ENCODE data around the gene METTL6. TPM values are rescaled to one million over a fixed set of nuclear protein-coding genes. Genes with fewer than 3 reads are reported as not detected.
"Not testable (repeated sequence)": the region's sequence is repeated elsewhere in the genome, so short reads cannot be mapped to it uniquely, and the experiment has no call there.

Gene METTL6
- total and polyA plus RNA-seq, 5 experiments from 2014 or later: 14.8 to 22.2 (median 16.9) TPM

DNA sequence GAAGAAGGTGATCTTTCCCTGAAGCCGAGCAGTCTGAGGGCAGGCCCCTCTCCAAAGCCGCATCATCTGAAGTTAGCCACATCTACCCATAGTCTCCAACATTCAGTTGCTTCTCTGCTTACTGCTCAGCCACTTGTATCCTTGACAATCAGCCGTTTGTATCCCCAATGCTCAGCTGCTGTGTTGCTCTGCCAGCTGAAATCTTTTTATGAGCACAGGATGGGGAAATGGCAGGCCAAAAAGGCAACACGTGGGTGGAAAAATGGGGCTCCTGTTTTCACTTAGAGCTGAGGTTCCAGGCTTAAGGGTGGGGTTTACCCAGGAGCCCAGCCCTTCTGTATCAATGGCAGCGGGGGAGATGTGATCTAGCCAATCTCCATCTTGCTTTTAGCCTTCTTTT lies 36.3 kb downstream of the METTL6 start:
- no peak overlapping the region for H3K4me3 Mint-ChIP-seq
- ATAC-seq (no peak), DNase-seq (no peak)
- peaks cover 0 to 38% (median under 1%) of the 10 kb centered on the region in 4 donors for H3K4me1 Mint-ChIP-seq
- no peaks in the 10 kb centered on the region for H3K27me3 Mint-ChIP-seq
- H3K36me3 Mint-ChIP-seq: no peaks in the 10 kb centered on the region
- H3K9me3 Mint-ChIP-seq: peaks cover 0 to 14% (median 0%) of the 10 kb centered on the region in 9 donors
- no peak overlapping the region for H3K27ac Mint-ChIP-seq
- POLR2A ChIA-PET: no interaction called here

DNA sequence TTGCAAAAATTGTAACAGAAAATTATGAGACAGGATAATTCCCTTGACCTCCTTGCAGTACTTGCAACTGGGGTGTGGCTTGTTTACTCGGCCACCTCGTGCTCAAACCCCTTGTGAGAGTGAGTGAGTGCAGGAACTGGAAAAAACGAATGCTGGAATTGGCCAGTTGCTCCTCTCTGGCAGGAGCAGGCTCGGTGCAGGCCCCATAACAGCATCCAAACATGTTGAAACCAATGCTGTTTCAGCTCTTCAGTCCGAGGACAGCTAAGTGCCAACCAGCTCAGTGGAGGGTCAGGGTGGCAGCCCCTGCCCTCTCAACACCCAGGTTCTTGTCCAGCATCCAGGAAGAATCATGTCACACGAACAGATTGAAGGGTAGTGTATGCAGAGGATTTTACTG lies 36.9 kb downstream of the METTL6 start:
- Mint-ChIP-seq H3K27ac (no peak overlapping the region), H3K36me3 (no peaks in the 10 kb centered on the region), H3K4me3 (no peak overlapping the region), H3K27me3 (no peaks in the 10 kb centered on the region), H3K9me3 (peaks cover 0 to 18% (median 0%) of the 10 kb centered on the region in 9 donors), H3K4me1 (peaks cover 0 to 43% (median under 1%) of the 10 kb centered on the region in 4 donors)
- DNase-seq: no peak
- POLR2A ChIA-PET: no interaction called here
- ATAC-seq: no peak

GRCh38 chr3:15388335-15388734 lies 39.0 kb downstream of the METTL6 start:
- Mint-ChIP-seq H3K9me3 (peaks cover 0 to 18% (median 0%) of the 10 kb centered on the region in 9 donors), H3K27ac (peak overlapping the region in 1 of 10 donors; percentile 11)
- POLR2A ChIA-PET: not testable (repeated sequence)

DNA sequence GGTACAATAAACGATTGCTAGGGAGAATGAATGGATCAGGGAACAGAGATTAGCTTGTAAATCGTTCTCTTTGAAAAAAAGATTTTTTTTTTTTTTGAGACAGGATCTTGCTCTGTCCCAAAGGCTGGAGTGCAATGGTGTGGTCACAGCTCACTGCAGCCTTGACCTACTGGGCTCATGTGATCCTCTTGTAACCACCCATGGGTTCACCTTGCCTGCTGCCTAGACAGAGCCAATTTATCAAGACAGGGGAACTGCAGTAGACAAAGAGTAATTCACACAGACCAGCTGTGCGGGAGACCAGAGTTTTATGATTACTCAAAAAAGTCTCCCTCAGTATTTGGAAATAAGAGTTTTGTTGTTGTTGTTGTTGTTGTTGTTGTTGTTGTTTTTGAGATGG lies 39.6 kb downstream of the METTL6 start:
- H3K4me1 Mint-ChIP-seq: peaks cover 0 to 54% (median under 1%) of the 10 kb centered on the region in 4 donors
- H3K4me3 Mint-ChIP-seq: no peak overlapping the region
- POLR2A ChIA-PET: interaction anchor here (0.6 kb wide), 1 partner anchor 24 kb away, joined by 3 read pairs; no protein-coding TSS in a partner anchor
- ATAC-seq: no peak
- H3K36me3 Mint-ChIP-seq: no peaks in the 10 kb centered on the region
- H3K9me3 Mint-ChIP-seq: peaks cover 0 to 18% (median 0%) of the 10 kb centered on the region in 9 donors
- DNase-seq: no peak
- H3K27ac Mint-ChIP-seq: no peak overlapping the region
- no peaks in the 10 kb centered on the region for H3K27me3 Mint-ChIP-seq

More at GRCh38 chr3:15388335-15388734, 39.0 kb downstream of the METTL6 start:
- H3K36me3 Mint-ChIP-seq, H3K27me3 Mint-ChIP-seq, H3K4me3 Mint-ChIP-seq, DNase-seq, ATAC-seq: not testable (repeated sequence)
- H3K4me1 Mint-ChIP-seq: peaks cover 0 to 56% (median under 1%) of the 10 kb centered on the region in 4 donors

DNA sequence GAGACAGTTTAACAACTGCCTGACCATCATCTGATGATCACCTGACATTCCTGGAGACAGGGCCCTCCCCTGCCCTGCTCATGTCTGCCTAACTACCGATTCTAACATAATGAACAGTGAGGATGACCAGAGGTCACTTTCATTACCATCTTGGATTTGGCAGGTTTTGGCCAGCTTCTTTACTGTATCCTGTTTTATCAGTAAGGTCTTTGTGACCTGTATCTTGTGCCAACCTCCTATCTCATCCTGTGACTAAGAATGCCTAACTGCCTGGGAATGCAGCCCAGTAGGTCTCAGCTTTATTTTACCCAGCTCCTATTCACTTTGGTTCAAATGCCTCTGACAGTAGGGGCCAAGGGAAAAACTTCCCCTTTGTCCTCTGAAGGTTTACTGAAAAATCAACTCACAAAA lies 40.2 kb downstream of the METTL6 start:
- H3K36me3 Mint-ChIP-seq: no peaks in the 10 kb centered on the region
- POLR2A ChIA-PET: no interaction called here
- no peak overlapping the region for H3K4me3 Mint-ChIP-seq
- no peak for DNase-seq
- peak overlapping the region in 1 of 10 donors; percentile 2 for H3K27ac Mint-ChIP-seq
- no peaks in the 10 kb centered on the region for H3K27me3 Mint-ChIP-seq
- H3K9me3 Mint-ChIP-seq: peaks cover 0 to 18% (median 0%) of the 10 kb centered on the region in 9 donors
- H3K4me1 Mint-ChIP-seq: peaks cover 0 to 57% (median under 1%) of the 10 kb centered on the region in 4 donors
- no peak for ATAC-seq

DNA sequence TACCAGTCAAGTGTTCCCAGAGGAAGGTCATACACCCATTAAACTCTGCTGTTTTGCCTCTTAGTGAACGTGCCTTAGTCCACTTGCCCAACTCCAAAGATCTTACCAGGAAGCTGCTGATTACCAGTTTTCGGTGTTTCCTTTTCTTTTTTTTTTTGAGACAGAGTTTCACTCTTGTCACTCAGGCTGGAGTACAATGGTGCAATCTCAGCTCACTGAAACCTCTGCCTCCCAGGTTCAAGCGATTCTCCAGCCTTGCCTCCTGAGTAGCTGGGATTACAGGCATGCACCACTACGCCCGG lies 40.7 kb downstream of the METTL6 start:
- H3K4me3 Mint-ChIP-seq, DNase-seq, ATAC-seq, POLR2A ChIA-PET, H3K27me3 Mint-ChIP-seq, H3K36me3 Mint-ChIP-seq: not testable (repeated sequence)
- Mint-ChIP-seq H3K9me3 (peaks cover 0 to 18% (median 0%) of the 10 kb centered on the region in 9 donors), H3K4me1 (peaks cover 0 to 60% (median under 1%) of the 10 kb centered on the region in 4 donors), H3K27ac (peak overlapping the region in 2 of 10 donors; percentile 2 to 15)

GRCh38 chr3:15385901-15386653 lies 41.3 kb downstream of the METTL6 start:
- ATAC-seq: no peak
- H3K36me3 Mint-ChIP-seq: no peaks in the 10 kb centered on the region
- no peak for DNase-seq
- peaks cover 0 to 18% (median 0%) of the 10 kb centered on the region in 9 donors for H3K9me3 Mint-ChIP-seq
- H3K4me3 Mint-ChIP-seq: no peak overlapping the region
- peak overlapping the region in 2 of 10 donors; percentile 5 to 18 for H3K27ac Mint-ChIP-seq
- POLR2A ChIA-PET: no interaction called here
- no peaks in the 10 kb centered on the region for H3K27me3 Mint-ChIP-seq
- H3K4me1 Mint-ChIP-seq: peaks cover 0 to 60% (median under 1%) of the 10 kb centered on the region in 4 donors

- H3K36me3 Mint-ChIP-seq, H3K4me3 Mint-ChIP-seq, H3K27me3 Mint-ChIP-seq, ATAC-seq, POLR2A ChIA-PET, DNase-seq: not testable (repeated sequence)
- peaks cover 0 to 54% (median under 1%) of the 10 kb centered on the region in 4 donors for H3K4me1 Mint-ChIP-seq
- peaks cover 0 to 18% (median 0%) of the 10 kb centered on the region in 9 donors for H3K9me3 Mint-ChIP-seq
- H3K27ac Mint-ChIP-seq: peak overlapping the region in 1 of 10 donors; percentile 18
These were observed 42.1 kb downstream of the METTL6 start for GRCh38 chr3:15385238-15385695.

- Mint-ChIP-seq H3K4me1 (peaks cover 0 to 54% (median under 1%) of the 10 kb centered on the region in 4 donors), H3K9me3 (peaks cover 0 to 18% (median 0%) of the 10 kb centered on the region in 9 donors), H3K27me3 (no peaks in the 10 kb centered on the region), H3K4me3 (peak overlapping the region in 1 of 10 donors; percentile 25), H3K36me3 (no peaks in the 10 kb centered on the region), H3K27ac (peak overlapping the region in 2 of 10 donors; percentile 28 to 79)
- ATAC-seq (no peak), DNase-seq (no peak)
- POLR2A ChIA-PET: no interaction called here
These were observed 42.7 kb downstream of the METTL6 start for GRCh38 chr3:15384510-15385237.

DNA sequence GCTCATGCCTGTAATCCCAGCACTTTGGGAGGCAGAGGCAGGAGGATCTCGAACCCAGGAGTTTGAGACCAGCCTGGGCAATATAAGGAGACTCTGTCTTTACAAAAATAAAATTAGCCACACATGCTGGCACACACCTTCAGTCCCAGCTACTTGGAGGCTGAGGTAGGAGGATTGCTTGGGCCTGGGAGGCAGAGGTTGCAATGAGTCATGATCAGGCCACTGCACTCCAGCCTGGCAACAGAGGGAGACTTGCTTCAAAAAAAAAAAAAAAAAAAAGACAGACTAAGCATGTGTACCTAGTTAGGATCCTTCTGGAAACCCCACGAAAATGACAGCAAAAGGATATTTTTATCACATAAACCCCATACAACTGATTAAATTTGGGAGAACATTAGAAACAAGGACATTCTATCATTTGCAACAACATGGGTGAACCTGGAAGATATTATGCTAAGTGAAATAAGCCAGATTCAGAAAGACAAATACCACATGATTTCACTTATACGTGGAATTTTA lies 44.9 kb downstream of the METTL6 start:
- H3K4me1 Mint-ChIP-seq: peaks cover 1 to 52% (median 8%) of the 10 kb centered on the region in 4 donors
- no peak overlapping the region for H3K4me3 Mint-ChIP-seq
- H3K9me3 Mint-ChIP-seq: peaks cover 0 to 16% (median 0%) of the 10 kb centered on the region in 9 donors
- H3K36me3 Mint-ChIP-seq: no peaks in the 10 kb centered on the region
- POLR2A ChIA-PET: no interaction called here
- ATAC-seq: no peak
- no peak for DNase-seq
- H3K27me3 Mint-ChIP-seq: no peaks in the 10 kb centered on the region
- no peak overlapping the region for H3K27ac Mint-ChIP-seq

GRCh38 chr3:15380980-15381890 lies 46.1 kb downstream of the METTL6 start:
- H3K27me3 Mint-ChIP-seq: no peaks in the 10 kb centered on the region
- H3K36me3 Mint-ChIP-seq: no peaks in the 10 kb centered on the region
- peaks cover 1 to 42% (median 8%) of the 10 kb centered on the region in 4 donors for H3K4me1 Mint-ChIP-seq
- no peak for ATAC-seq
- POLR2A ChIA-PET: no interaction called here
- DNase-seq: no peak
- no peak overlapping the region for H3K4me3 Mint-ChIP-seq
- H3K27ac Mint-ChIP-seq: no peak overlapping the region
- peaks cover 0 to 6% (median 0%) of the 10 kb centered on the region in 9 donors for H3K9me3 Mint-ChIP-seq

All from naive thymus-derived CD8-positive, alpha-beta T cell (primary cell).